ENCODE results near the gene OSBPL7. TPM values are rescaled to one million over a fixed set of nuclear protein-coding genes. Genes with fewer than 3 reads are reported as not detected.

The OSBPL7 gene
- polyA plus RNA-seq, 4 donors: 11.4 to 14.1 (median 11.9) TPM

GRCh38 chr17:47808036-47808829 lies 13.4 kb downstream of the OSBPL7 start:
- no peak for DNase-seq (ENCODE audit: low read depth in 4 of 4, low spot score in 3 of 4)

- no peak for DNase-seq (ENCODE audit: low read depth in 4 of 4, low spot score in 3 of 4)
Observed at GRCh38 chr17:47807421-47807820, 14.2 kb downstream of the OSBPL7 start.

- no peak for DNase-seq (ENCODE audit: low read depth in 4 of 4, low spot score in 3 of 4)
Observed at GRCh38 chr17:47806913-47807255, 14.7 kb downstream of the OSBPL7 start.

- DNase-seq (ENCODE audit: low read depth in 4 of 4, low spot score in 3 of 4): no peak
Observed at GRCh38 chr17:47806026-47806912, 15.3 kb downstream of the OSBPL7 start.

- DNase-seq (ENCODE audit: low read depth in 4 of 4, low spot score in 3 of 4): no peak
Observed at GRCh38 chr17:47804461-47804860, 17.1 kb downstream of the OSBPL7 start.

GRCh38 chr17:47803751-47804150 lies 17.8 kb downstream of the OSBPL7 start:
- no peak for DNase-seq (ENCODE audit: low read depth in 4 of 4, low spot score in 3 of 4)

GRCh38 chr17:47803201-47803600 lies 18.4 kb downstream of the OSBPL7 start:
- DNase-seq (ENCODE audit: low read depth in 4 of 4, low spot score in 3 of 4): no peak

GRCh38 chr17:47802341-47803022 lies 19.1 kb downstream of the OSBPL7 start:
- no peak for DNase-seq (ENCODE audit: low read depth in 4 of 4, low spot score in 3 of 4)

GRCh38 chr17:47801906-47802305 lies 19.7 kb downstream of the OSBPL7 start:
- DNase-seq (ENCODE audit: low read depth in 4 of 4, low spot score in 3 of 4): no peak

- no peak for DNase-seq (ENCODE audit: low read depth in 4 of 4, low spot score in 3 of 4)
Observed at GRCh38 chr17:47801176-47801765, 20.3 kb downstream of the OSBPL7 start.

GRCh38 chr17:47800686-47801085 lies 20.9 kb downstream of the OSBPL7 start:
- DNase-seq (ENCODE audit: low read depth in 4 of 4, low spot score in 3 of 4): no peak

GRCh38 chr17:47797797-47798196 lies 23.8 kb downstream of the OSBPL7 start:
- DNase-seq (ENCODE audit: low read depth in 4 of 4, low spot score in 3 of 4): no peak

GRCh38 chr17:47792979-47793378 lies 28.6 kb downstream of the OSBPL7 start:
- DNase-seq (ENCODE audit: low read depth in 4 of 4, low spot score in 3 of 4): no peak

GRCh38 chr17:47792457-47792856 lies 29.1 kb downstream of the OSBPL7 start:
- no peak for DNase-seq (ENCODE audit: low read depth in 4 of 4, low spot score in 3 of 4)

- no peak for DNase-seq (ENCODE audit: low read depth in 4 of 4, low spot score in 3 of 4)
Observed at GRCh38 chr17:47791025-47791424, 30.6 kb downstream of the OSBPL7 start.

GRCh38 chr17:47789611-47790561 lies 31.7 kb downstream of the OSBPL7 start:
- DNase-seq (ENCODE audit: low read depth in 4 of 4, low spot score in 3 of 4): peak in 1 of 4 donors; percentile 25

- DNase-seq (ENCODE audit: low read depth in 4 of 4, low spot score in 3 of 4): peak; percentile 38 to 58 (median 41)
Observed at GRCh38 chr17:47785538-47786123, 36.0 kb downstream of the OSBPL7 start.

GRCh38 chr17:47781397-47781796 lies 40.2 kb downstream of the OSBPL7 start:
- DNase-seq (ENCODE audit: low read depth in 4 of 4, low spot score in 3 of 4): no peak

- no peak for DNase-seq (ENCODE audit: low read depth in 4 of 4, low spot score in 3 of 4)
Observed at GRCh38 chr17:47778184-47778635, 43.4 kb downstream of the OSBPL7 start.
